K562 (cell line): ENCODE data around the gene NRP1. TPM values are rescaled to one million over a fixed set of nuclear protein-coding genes. Genes with fewer than 3 reads are reported as not detected.

Experiments used
- ATAC-seq: fragments of 200-7000 bp; cut with Tn5 transposase; 3 replicates; pipeline ENCODE4 v1.9.1; 2020; ENCODE audit warnings: moderate library complexity
- BruUV-seq: library from RNA; stranded (reverse); fragments of 400-500 nt; replicated peaks from 2 replicates; lab custom pipeline; 2021; lab: Mats Ljungman, UMichigan
- CTCF ChIA-PET: fragments of 300-600 bp; formaldehyde crosslinking; extraction: SDS; loops from one replicate; lab custom pipeline; 2021; ENCODE audit warnings: low intra/inter-chr PET ratio; lab: Yijun Ruan, JAX
- POLR2A ChIA-PET: fragments of 300-600, 350-650 bp; sonication (Branson Sonifier 250); formaldehyde crosslinking; extraction: SDS; loops from one replicate; lab custom pipeline; 2021; ENCODE audit warnings: antibody characterized with exemption, inconsistent platforms; lab: Yijun Ruan, JAX
- DNase-seq, 4 experiments: peaks; one replicate each; pipeline versions ENCODE4 v3.0.0 to v3.0.0-alpha.2; 2011 to 2018; ENCODE audit warnings: low spot score in 3 of 4, mixed read lengths in 3 of 4; ENCODE audit errors: extremely low read depth in 1 of 4
- FAIRE-seq: peaks from 2 replicates; lab custom pipeline; 2011; peaks lifted over from hg19 to GRCh38; lab: Jason Lieb, UNC
- H2AFZ ChIP-seq: 2 replicates; pipeline ENCODE4 v1.6.0; 2011; ENCODE audit warnings: low read depth, low read length, control low read depth, inconsistent platforms
- H3K27ac ChIP-seq: fragments of 200-600 bp; 3 replicates; pipeline ENCODE4 v1.8.0; 2011; ENCODE audit warnings: low read depth, mild to moderate bottlenecking, control low read depth, inconsistent platforms, low read length, moderate library complexity, mixed read lengths; ENCODE audit errors: extremely low read depth
- H3K27me3 ChIP-seq, 2 experiments: fragments of 300-600 bp in 1 of 2; 2 replicates in 1 of 2; 3 replicates in 1 of 2; pipeline versions ENCODE4 v1.6.0 to v1.8.0; 2011; ENCODE audit warnings: inconsistent platforms in 2 of 2, low read length in 2 of 2, mild to moderate bottlenecking in 1 of 2, mixed read lengths in 1 of 2, moderate library complexity in 1 of 2; ENCODE audit not compliant: control insufficient read depth in 2 of 2, insufficient read depth in 2 of 2
- H3K36me3 ChIP-seq: fragments of 300-600 bp; 3 replicates; pipeline ENCODE4 v1.8.0; 2011; ENCODE audit warnings: mild to moderate bottlenecking, low read length, inconsistent platforms; ENCODE audit not compliant: control insufficient read depth, insufficient read depth
- H3K4me1 ChIP-seq, 2 experiments: fragments of 200-600 bp in 1 of 2; replicated peaks in 1 of 2; 2 replicates in 1 of 2; 3 replicates in 1 of 2; pipeline versions ENCODE4 v1.5.1 to v1.8.0; 2011; ENCODE audit warnings: inconsistent platforms in 2 of 2, low read length in 2 of 2, mild to moderate bottlenecking in 1 of 2, mixed read lengths in 1 of 2, moderate library complexity in 1 of 2; ENCODE audit not compliant: control insufficient read depth in 2 of 2, insufficient read depth in 2 of 2
- H3K4me2 ChIP-seq: 2 replicates; pipeline ENCODE4 v1.6.1; 2011; ENCODE audit warnings: low read length, control low read depth, inconsistent platforms, mixed read lengths; ENCODE audit not compliant: insufficient read depth
- H3K4me3 ChIP-seq: fragments of 200-600 bp; sonication (generic), shearing (Covaris generic); 2 replicates; pipeline ENCODE4 v1.5.1; 2016; ENCODE audit warnings: control low read depth, inconsistent platforms
- H3K79me2 ChIP-seq: fragments of 200-600 bp; 3 replicates; pipeline ENCODE4 v1.8.0; 2011; ENCODE audit warnings: low read length, inconsistent platforms; ENCODE audit not compliant: control insufficient read depth, insufficient read depth
- H3K9ac ChIP-seq, 2 experiments: 2 replicates each; pipeline versions ENCODE4 v1.6.0 to v1.6.1; 2011; ENCODE audit warnings: low read depth in 2 of 2, low read length in 2 of 2, control low read depth in 1 of 2, inconsistent platforms in 1 of 2, mild to moderate bottlenecking in 1 of 2, mixed read lengths in 1 of 2; ENCODE audit not compliant: insufficient read depth in 1 of 2
- H3K9me1 ChIP-seq: one replicate; pipeline ENCODE4 v1.6.0; 2011; ENCODE audit warnings: inconsistent platforms, mild to moderate bottlenecking, low read length, moderate library complexity; ENCODE audit not compliant: control insufficient read depth, insufficient read depth
- H3K9me3 ChIP-seq: replicated peaks from 2 replicates; pipeline ENCODE4 v1.5.1; 2011; ENCODE audit warnings: low read depth, low read length, inconsistent platforms; ENCODE audit not compliant: control insufficient read depth, insufficient read depth
- H4K20me1 ChIP-seq: replicated peaks from 2 replicates; pipeline ENCODE4 v1.6.1; 2011; ENCODE audit warnings: low read length, inconsistent platforms, mixed read lengths; ENCODE audit not compliant: control insufficient read depth, insufficient read depth
- CREBBP ChIP-seq: IDR thresholded peaks from one replicate; pipeline ENCODE4 v1.6.1; 2012; ENCODE audit warnings: low read depth, mild to moderate bottlenecking, control low read depth, inconsistent platforms, low read length
- HDAC1 ChIP-seq, 2 experiments: fragments of 450-650 bp; IDR thresholded peaks; 2 replicates each; pipeline ENCODE4 v1.6.1; 2016 to 2017; ENCODE audit warnings: inconsistent platforms in 1 of 2, mild to moderate bottlenecking in 1 of 2, moderate library complexity in 1 of 2
- HINFP ChIP-seq: fragments of 450-650 bp; conservative IDR thresholded peaks from 2 replicates; pipeline ENCODE4 v1.6.1; 2016; ENCODE audit warnings: missing genetic modification characterization, low read depth, mild to moderate bottlenecking, control low read depth, missing compliant biosample characterization
- HSF4 ChIP-seq: fragments of 250-450 bp; sonication (Bioruptor Pico); IDR thresholded peaks from 2 replicates; pipeline ENCODE4 v2.1.2; 2022; ENCODE audit warnings: mild to moderate bottlenecking, moderate library complexity, borderline replicate concordance
- IRF2 ChIP-seq: sonication (generic); formaldehyde crosslinking; IDR thresholded peaks from 2 replicates; pipeline ENCODE4 v1.8.1; 2022; ENCODE audit warnings: mild to moderate bottlenecking, missing genetic modification reagents
- KHSRP ChIP-seq: fragments of 450-650 bp; IDR thresholded peaks from 2 replicates; pipeline ENCODE4 v1.6.1; 2017
- MXD1 ChIP-seq: fragments of 250-450 bp; sonication (Bioruptor Pico); IDR thresholded peaks from 2 replicates; pipeline ENCODE4 v1.8.0; 2021; ENCODE audit warnings: borderline replicate concordance, mild to moderate bottlenecking, moderate library complexity; ENCODE audit not compliant: poor library complexity, severe bottlenecking
- NELFE ChIP-seq: IDR thresholded peaks from 2 replicates; pipeline ENCODE4 v1.6.1; 2011; ENCODE audit warnings: mild to moderate bottlenecking; ENCODE audit not compliant: insufficient read depth, insufficient read length
- PML ChIP-seq: IDR thresholded peaks from 2 replicates; pipeline ENCODE4 v1.6.1; 2012; ENCODE audit warnings: low read length, inconsistent platforms
- RAD51 ChIP-seq: fragments of 450-650 bp; IDR thresholded peaks from 2 replicates; pipeline ENCODE4 v1.7.1; 2016; ENCODE audit warnings: low read depth, mild to moderate bottlenecking, borderline replicate concordance
- SMARCA5 ChIP-seq: fragments of 450-650 bp; IDR thresholded peaks from 2 replicates; pipeline ENCODE4 v1.6.1; 2016
- SP1 ChIP-seq: sonication (generic); formaldehyde crosslinking; IDR thresholded peaks from 2 replicates; pipeline ENCODE4 v1.8.1; 2022; ENCODE audit warnings: mild to moderate bottlenecking, missing genetic modification reagents
- TARDBP ChIP-seq: fragments of 450-650 bp; IDR thresholded peaks from 2 replicates; pipeline ENCODE4 v1.6.1; 2016
- U2AF2 ChIP-seq: fragments of 200-400 bp; formaldehyde crosslinking; optimal IDR thresholded peaks from 2 replicates; pipeline ENCODE3; 2017; ENCODE audit warnings: low read depth, mild to moderate bottlenecking, low read length
- ZBTB33 ChIP-seq: sonication (generic); formaldehyde crosslinking; IDR thresholded peaks from 2 replicates; pipeline ENCODE4 v1.8.1; 2023; ENCODE audit warnings: mild to moderate bottlenecking, missing genetic modification reagents
- ZBTB8A ChIP-seq: fragments of 450-650 bp; IDR thresholded peaks from 2 replicates; pipeline ENCODE4 v1.6.1; 2018; ENCODE audit warnings: mild to moderate bottlenecking, moderate library complexity; ENCODE audit not compliant: partially characterized antibody
- ZFP36 ChIP-seq: fragments of 150-350 bp; IDR thresholded peaks from 2 replicates; pipeline ENCODE4 v1.6.1; 2018; ENCODE audit warnings: low read length, low read depth; ENCODE audit not compliant: partially characterized antibody
- ZNF280B ChIP-seq: fragments of 250-450 bp; sonication (Bioruptor Pico); IDR thresholded peaks from 2 replicates; pipeline ENCODE4 v1.5.1; 2021; ENCODE audit warnings: mild to moderate bottlenecking
- ZNF311 ChIP-seq: fragments of 250-450 bp; sonication (Bioruptor Pico); IDR thresholded peaks from 2 replicates; pipeline ENCODE4 v1.4.0; 2020; ENCODE audit warnings: mild to moderate bottlenecking, moderate library complexity
- ZNF324 ChIP-seq: fragments of 250-450 bp; sonication (Bioruptor Pico); IDR thresholded peaks from 2 replicates; pipeline ENCODE4 v1.4.0; 2020; ENCODE audit warnings: mild to moderate bottlenecking
- WGBS: fragments of 100-300 bp; shearing (Covaris generic); methylation state at CpG from one replicate; pipeline ENCODE4 v1.1.6; 2016; ENCODE audit warnings: low coverage, mixed read lengths; ENCODE audit not compliant: insufficient coverage; ENCODE audit errors: missing lambda C conversion rate; 5-methylcytosine and 5-hydroxymethylcytosine counted together
- in situ Hi-C: fragments of 300-500 bp; cut with MboI; formaldehyde crosslinking; loops from 4 replicates; pipeline ENCODE4 v1.15.0; 2018; ENCODE audit warnings: inconsistent platforms, mixed read lengths
- intact Hi-C: fragments of 100-400 bp; cut with micrococcal nuclease; formaldehyde crosslinking; loops from 2 replicates; pipeline ENCODE4 v1.14.2; 2022
- polyA plus RNA-seq, 8 experiments: library from polyadenylated mRNA; depleted of rRNA in 4 of 8; stranded (reverse) in 5 of 8; unstranded in 3 of 8; fragments of >200 nt; fragmentation: Nextera tagmentation in 2 of 8; fragmentation: Illumina TruSeq in 1 of 8; extraction: Ambion mirVana in 2 of 8; extraction: Trizol in 1 of 8; gene quantifications; 2 replicates each; pipeline versions ENCODE4 v1.2.1 to v1.2.3, GENCODE V29; 2011 to 2014; ENCODE audit warnings: inconsistent platforms in 1 of 8, missing spikeins in 1 of 8
- total RNA-seq, 7 experiments: library from RNA; depleted of rRNA in 6 of 7; stranded (reverse); fragments of >200 nt in 6 of 7; fragmentation: Illumina TruSeq in 2 of 7; extraction: Trizol in 2 of 7; gene quantifications; 2 replicates each; pipeline versions ENCODE4 v1.2.1 to v1.2.3, GENCODE V29; 2011 to 2021; ENCODE audit warnings: low replicate concordance in 1 of 7

NRP1 gene
- total and polyA plus RNA-seq, 9 of the 15 experiments (the other 6 are each of a cell fraction or from before 2014, with no cell fraction given): 0.01 to 0.38 (median 0.04) TPM; not detected in 5

GRCh38 chr10:33278198-33278597 lies 56.3 kb downstream of the NRP1 start:
- Histone ChIP-seq H3K9me1 (no peaks in the 10 kb centered on the region), H3K79me2 (no peaks in the 10 kb centered on the region), H2AFZ (no peak overlapping the region), H3K27ac (no peak overlapping the region), H3K4me1 (no peaks in the 10 kb centered on the region), H3K36me3 (no peaks in the 10 kb centered on the region), H3K4me2 (no peak overlapping the region), H3K4me3 (no peak overlapping the region), H3K27me3 (peaks cover 0 to 13% of the 10 kb centered on the region in 2 experiments; a peak in 1 of 5 replicates), H4K20me1 (no peaks in the 10 kb centered on the region), H3K9me3 (no peaks in the 10 kb centered on the region), H3K9ac (no peak overlapping the region)
- ATAC-seq (no peak), DNase-seq (no peak), FAIRE-seq (no peak)
- ChIA-PET POLR2A (no interaction called here), CTCF (no interaction called here)
- intact Hi-C loops: no loop called here
- 2% methylated on average over 3 of the region's 3 CpGs for WGBS
- no peak for TF ChIP-seq HSF4 (CRISPR knock-in tag)
- TF ChIP-seq IRF2 (CRISPR knock-in tag): no peak
- no peak for TF ChIP-seq ZNF280B
- no peak for TF ChIP-seq ZBTB33 (CRISPR knock-in tag)
- no peak for TF ChIP-seq CREBBP
- TF ChIP-seq TARDBP: no peak
- no peak for TF ChIP-seq HDAC1 (IDR thresholded peaks at IDR 0.05)
- TF ChIP-seq SMARCA5: no peak
- no peak for TF ChIP-seq ZBTB8A
- TF ChIP-seq KHSRP: no peak
- TF ChIP-seq RAD51: no peak
- no peak for TF ChIP-seq NELFE
- no peak for TF ChIP-seq SP1 (CRISPR knock-in tag)
- no peak for TF ChIP-seq ZNF311
- TF ChIP-seq HINFP (tag): no peak
- no peak for TF ChIP-seq U2AF2
- no peak for TF ChIP-seq ZFP36
- no peak for TF ChIP-seq MXD1 (CRISPR knock-in tag)
- no peak for TF ChIP-seq ZNF324 (CRISPR knock-in tag)
- TF ChIP-seq PML: no peak
- in situ Hi-C loops: no loop called here
- no TSS peak for BruUV-seq
